ENCODE results near the gene NOL9.
A peak's percentile ranks its signal among the peaks of the same experiment; 100 is the strongest.
"Not testable (repeated sequence)": the region's sequence is repeated elsewhere in the genome, so short reads cannot be mapped to it uniquely, and the experiment has no call there.

The NOL9 gene

GRCh38 chr1:6554031-6554906 lies at the start of gene NOL9:
TSS of gene NOL9 (minus strand) at chr1:6554513. CDS start at chr1:6554502, 11 bp downstream.
- DNase-seq (ENCODE audit: low spot score): peak; percentile 98

GRCh38 chr1:6603238-6603914 lies 49.1 kb upstream of the NOL9 start:
- DNase-seq (ENCODE audit: low spot score): no peak

DNA sequence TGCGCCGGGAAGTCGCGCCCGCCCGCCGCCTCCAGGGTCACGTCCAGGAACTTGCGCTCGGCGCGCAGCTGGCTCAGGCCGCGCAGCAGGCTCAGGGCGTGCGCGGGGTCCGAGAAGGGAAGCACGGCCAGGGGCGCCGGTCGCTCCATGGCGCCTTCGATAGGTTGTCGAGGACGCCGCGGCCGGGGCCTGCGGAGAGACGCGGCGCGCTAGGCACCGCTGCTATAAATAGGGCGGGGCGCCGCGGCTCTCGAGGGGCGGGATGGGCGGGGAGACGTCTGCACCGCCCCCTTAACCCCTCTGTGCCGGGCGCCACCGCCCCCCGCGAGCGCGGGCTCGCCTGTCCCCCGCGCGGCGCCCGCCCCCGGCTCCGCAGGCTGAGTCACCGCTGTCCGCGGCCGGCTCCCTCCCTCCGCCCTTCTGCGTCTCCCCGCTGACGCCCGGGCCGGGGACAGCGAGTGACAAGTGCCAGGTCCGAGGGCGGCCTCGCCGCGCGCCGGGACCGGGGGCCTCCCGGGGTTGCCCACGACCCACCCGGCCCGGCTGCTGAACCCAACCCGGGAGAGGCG lies 48.4 kb upstream of the NOL9 start, which contains the start of gene KLHL21:
KLHL21 (minus strand) TSS at position 201 of the 569 bp plus-strand sequence; CDS start at position 149, 52 bp downstream.
- peak; percentile 97 for DNase-seq (ENCODE audit: low spot score)

- DNase-seq (ENCODE audit: low spot score): no peak
Measured at GRCh38 chr1:6601923-6602668, 47.8 kb upstream of the NOL9 start.

GRCh38 chr1:6601049-6601922 lies 47.0 kb upstream of the NOL9 start:
- peak; percentile 90 for DNase-seq (ENCODE audit: low spot score)

- no peak for DNase-seq (ENCODE audit: low spot score)
Measured at GRCh38 chr1:6600410-6601048, 46.2 kb upstream of the NOL9 start.

- not testable (repeated sequence) for DNase-seq (ENCODE audit: low spot score)
Measured at GRCh38 chr1:6599991-6600390, 45.7 kb upstream of the NOL9 start.

- no peak for DNase-seq (ENCODE audit: low spot score)
Measured at GRCh38 chr1:6599141-6599975, 45.0 kb upstream of the NOL9 start.

- DNase-seq (ENCODE audit: low spot score): no peak
Measured at GRCh38 chr1:6597777-6598131, 43.4 kb upstream of the NOL9 start.

DNA sequence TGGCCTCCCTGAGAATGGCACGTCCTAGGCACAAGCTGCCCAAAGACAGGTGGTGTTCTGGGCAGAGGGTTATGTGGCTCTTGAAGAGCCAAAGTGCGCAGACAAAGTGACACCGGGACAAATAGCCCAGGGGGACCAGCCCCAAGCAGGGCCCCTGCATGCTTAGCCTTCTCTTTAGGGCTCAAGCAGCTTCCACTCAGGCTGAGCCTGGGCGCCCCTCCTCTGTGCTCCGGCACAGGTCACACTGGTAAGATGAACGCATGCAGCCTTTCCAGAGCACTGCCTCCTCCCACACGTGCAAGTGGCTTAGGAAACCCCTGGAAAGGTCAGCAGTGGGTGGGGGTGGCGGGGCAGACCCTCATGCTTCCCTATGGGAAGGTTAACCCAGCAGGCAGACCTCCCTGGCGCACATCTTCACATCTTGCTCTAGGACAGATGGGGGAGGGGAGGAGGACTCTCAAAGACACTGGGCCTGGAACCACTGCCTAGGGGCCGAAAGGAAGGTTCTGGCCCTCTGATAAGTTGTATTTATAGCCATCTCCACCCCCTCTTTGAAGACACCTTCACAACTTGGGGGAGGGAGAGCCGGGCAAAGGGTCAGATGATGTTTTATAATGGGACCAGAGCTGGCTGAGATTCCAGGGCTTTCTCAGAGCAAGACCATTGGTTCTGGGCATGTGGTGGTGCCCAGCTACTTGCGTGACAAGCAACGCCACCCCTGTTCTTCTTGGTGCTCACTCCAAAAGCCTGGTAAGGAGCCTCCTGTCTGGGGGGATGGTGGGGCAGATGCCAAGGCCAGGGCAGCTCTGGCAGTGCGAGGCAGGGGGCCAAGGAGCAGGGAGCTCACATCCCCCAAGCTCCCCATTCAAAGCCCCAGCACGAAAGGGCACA lies 42.8 kb upstream of the NOL9 start:
- DNase-seq (ENCODE audit: low spot score): no peak

DNA sequence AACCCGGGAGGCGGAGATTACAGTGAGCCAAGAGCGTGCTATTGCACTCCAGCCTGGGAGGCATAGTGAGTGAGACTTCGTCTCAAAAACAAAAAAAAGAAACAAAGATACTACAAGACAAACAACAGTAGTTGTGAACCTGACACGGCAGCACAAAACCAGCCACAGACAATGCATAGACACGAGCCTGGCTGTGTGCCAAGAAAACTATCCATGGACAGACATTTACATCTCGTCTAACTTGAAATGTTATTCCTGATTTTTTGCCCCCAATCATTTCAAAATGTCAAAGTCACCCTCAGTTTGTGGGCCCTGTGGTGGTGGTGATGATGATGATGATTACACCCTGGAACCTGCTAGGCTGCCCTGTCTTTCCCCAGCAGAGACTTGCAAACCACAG lies 42.0 kb upstream of the NOL9 start:
- DNase-seq (ENCODE audit: low spot score): no peak

- no peak for DNase-seq (ENCODE audit: low spot score)
Measured at GRCh38 chr1:6594977-6595740, 40.8 kb upstream of the NOL9 start.

GRCh38 chr1:6593810-6594209 lies 39.5 kb upstream of the NOL9 start:
- DNase-seq (ENCODE audit: low spot score): no peak

- no peak for DNase-seq (ENCODE audit: low spot score)
Measured at GRCh38 chr1:6592865-6593593, 38.7 kb upstream of the NOL9 start.

- DNase-seq (ENCODE audit: low spot score): no peak
Measured at GRCh38 chr1:6592441-6592840, 38.1 kb upstream of the NOL9 start.

- no peak for DNase-seq (ENCODE audit: low spot score)
Measured at GRCh38 chr1:6591644-6592043, 37.3 kb upstream of the NOL9 start.

DNA sequence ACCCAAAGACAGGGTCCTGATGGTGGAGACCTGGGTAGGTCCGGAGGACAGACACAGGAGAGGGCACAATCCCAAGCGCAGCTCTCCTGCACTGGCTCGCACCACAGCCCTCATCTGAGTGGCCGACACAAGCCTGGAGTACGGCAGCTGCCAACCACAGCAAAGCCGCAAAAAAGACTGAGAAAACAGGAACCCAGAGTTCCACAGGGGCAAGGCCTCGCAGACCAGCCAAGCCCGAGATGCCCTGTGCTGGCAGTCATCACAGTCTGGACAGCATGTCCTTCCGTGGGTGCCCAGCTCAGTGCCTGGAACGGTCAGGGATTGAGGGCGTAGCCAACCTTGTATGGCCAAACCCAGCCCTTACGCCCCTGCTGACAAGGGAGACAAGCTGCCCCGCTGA lies 36.9 kb upstream of the NOL9 start:
- DNase-seq (ENCODE audit: low spot score): no peak

Data from GM03348 (cell line).